Measurements from ENCODE around the gene STN1. TPM values are rescaled to one million over a fixed set of nuclear protein-coding genes. Genes with fewer than 3 reads are reported as not detected.
A peak's percentile ranks its signal among the peaks of the same experiment; 100 is the strongest.

Gene STN1
- total and polyA plus RNA-seq, 2 experiments from 2014 or later: 43.5 to 44.7 TPM

DNA sequence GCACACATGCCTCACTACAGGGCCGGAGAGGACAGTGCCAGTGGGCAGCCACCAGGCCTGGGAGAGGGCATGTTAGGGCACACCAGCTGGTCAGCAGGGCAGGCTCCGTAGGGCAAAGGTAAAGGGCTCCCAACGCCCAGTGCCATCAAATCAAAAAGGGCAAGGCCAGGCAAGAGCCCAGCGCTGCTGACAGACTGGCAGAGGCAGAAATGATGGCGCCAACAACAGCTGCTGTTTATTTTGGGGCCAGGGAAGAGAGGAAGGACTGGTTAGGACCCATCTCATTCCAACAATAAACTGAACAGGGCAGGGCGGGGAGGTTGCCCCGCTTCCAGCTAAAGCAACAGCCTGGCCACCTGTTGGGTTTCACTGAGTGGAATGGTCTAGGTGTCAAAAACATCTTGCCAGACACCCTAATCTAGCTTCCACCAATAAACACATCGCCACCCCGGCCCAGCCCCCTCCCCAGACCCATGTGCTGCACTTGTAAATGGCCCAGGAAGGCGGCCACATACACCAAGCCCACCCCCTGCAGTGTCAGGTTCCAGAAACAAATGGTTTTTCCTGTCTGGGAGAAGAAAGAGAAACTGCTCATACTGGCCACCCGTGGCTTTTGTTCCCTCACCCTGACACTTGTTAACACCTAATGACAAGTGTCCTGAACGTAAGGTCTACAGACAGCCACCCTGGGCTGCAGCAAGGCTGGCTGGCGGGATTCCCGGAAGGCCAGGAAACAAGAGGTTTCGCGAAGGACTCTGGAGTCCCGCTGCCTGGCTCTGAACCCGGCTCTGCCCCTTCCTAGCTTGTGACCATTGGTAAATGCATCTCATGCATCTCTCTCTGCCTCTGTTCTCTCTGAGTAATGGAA, 77.9 kb downstream of the STN1 start:
- H3K4me1 ChIP-seq (ENCODE audit: low read depth): peaks cover 90% of the 10 kb centered on the region
- TF ChIP-seq, protein P1, sequence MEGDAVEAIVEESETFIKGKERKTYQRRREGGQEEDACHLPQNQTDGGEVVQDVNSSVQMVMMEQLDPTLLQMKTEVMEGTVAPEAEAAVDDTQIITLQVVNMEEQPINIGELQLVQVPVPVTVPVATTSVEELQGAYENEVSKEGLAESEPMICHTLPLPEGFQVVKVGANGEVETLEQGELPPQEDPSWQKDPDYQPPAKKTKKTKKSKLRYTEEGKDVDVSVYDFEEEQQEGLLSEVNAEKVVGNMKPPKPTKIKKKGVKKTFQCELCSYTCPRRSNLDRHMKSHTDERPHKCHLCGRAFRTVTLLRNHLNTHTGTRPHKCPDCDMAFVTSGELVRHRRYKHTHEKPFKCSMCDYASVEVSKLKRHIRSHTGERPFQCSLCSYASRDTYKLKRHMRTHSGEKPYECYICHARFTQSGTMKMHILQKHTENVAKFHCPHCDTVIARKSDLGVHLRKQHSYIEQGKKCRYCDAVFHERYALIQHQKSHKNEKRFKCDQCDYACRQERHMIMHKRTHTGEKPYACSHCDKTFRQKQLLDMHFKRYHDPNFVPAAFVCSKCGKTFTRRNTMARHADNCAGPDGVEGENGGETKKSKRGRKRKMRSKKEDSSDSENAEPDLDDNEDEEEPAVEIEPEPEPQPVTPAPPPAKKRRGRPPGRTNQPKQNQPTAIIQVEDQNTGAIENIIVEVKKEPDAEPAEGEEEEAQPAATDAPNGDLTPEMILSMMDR (IDR thresholded peaks at IDR 0.05; ENCODE audit: low read depth, low read length): no peak
- no peaks in the 10 kb centered on the region for H3K9me3 ChIP-seq (ENCODE audit: low read depth)
- DNase-seq (ENCODE audit: low read depth in 1 of 2, low spot score in 1 of 2): peak in 1 of 2 donors; percentile 87
- no peaks in the 10 kb centered on the region for H3K27me3 ChIP-seq
- no peak overlapping the region for H3K4me3 ChIP-seq
- peak overlapping the region; percentile 93 for H3K27ac ChIP-seq
- no peaks in the 10 kb centered on the region for H3K36me3 ChIP-seq

DNA sequence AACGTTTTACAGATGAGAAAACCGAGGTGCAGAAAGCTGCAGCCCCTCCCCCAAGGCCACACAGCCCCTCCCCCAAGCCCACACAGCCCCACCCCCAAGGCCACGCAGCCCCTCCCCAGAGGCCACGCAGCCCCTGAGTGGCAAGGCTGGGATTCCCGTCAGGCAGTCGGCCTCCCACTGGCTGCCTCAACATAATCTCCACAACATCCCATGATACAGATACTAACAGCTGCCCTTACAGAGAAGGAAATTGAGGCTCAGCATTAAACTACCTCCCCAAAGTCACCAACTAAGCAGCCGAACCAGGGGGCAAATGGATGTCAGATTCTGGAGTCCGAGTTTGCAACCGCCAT, 78.5 kb downstream of the STN1 start:
- Histone ChIP-seq H3K36me3 (no peaks in the 10 kb centered on the region), H3K4me3 (no peak overlapping the region), H3K27me3 (no peaks in the 10 kb centered on the region), H3K4me1 (ENCODE audit: low read depth) (peaks cover 93% of the 10 kb centered on the region), H3K9me3 (ENCODE audit: low read depth) (no peaks in the 10 kb centered on the region), H3K27ac (peak overlapping the region; percentile 93)
- TF ChIP-seq, protein P1 (IDR thresholded peaks at IDR 0.05; ENCODE audit: low read depth, low read length): no peak
- DNase-seq (ENCODE audit: low read depth in 1 of 2, low spot score in 1 of 2): no peak

DNA sequence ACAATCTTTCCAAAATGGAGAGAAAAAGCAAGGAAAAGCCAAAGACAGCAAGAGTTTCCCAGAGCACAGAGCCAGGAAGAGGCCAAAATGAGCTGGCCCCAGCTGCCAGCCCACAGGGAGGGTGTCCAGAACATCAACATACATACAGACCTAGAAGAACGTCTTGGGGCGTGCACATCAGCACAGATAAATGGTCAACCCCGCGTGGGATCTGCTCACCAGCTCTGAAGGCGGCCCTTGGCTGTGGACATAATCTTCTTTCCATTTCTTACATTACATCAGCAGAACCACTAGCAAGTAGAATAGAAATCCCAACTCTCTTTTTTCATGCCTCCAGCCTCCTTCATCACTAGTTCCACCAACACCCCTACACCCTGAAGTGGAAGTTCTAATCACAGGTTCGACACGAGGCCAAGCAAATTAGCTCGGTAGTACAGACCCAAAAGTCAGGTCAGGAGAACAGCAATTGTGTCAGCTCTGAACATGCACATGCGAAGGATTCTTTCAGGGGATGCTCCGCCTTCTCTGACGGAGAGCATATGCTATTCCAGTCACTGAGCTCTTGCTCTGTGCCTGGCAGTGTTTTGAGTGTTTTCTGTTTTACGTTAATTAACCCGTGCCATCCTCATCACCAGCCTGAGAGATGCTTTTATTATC, 79.0 kb downstream of the STN1 start:
- no peak for DNase-seq (ENCODE audit: low read depth in 1 of 2, low spot score in 1 of 2)
- H3K27ac ChIP-seq: peak overlapping the region; percentile 93
- H3K4me1 ChIP-seq (ENCODE audit: low read depth): peaks cover 93% of the 10 kb centered on the region
- no peaks in the 10 kb centered on the region for H3K36me3 ChIP-seq
- TF ChIP-seq, protein P1 (IDR thresholded peaks at IDR 0.05; ENCODE audit: low read depth, low read length): no peak
- no peaks in the 10 kb centered on the region for H3K27me3 ChIP-seq
- no peaks in the 10 kb centered on the region for H3K9me3 ChIP-seq (ENCODE audit: low read depth)
- H3K4me3 ChIP-seq: no peak overlapping the region

DNA sequence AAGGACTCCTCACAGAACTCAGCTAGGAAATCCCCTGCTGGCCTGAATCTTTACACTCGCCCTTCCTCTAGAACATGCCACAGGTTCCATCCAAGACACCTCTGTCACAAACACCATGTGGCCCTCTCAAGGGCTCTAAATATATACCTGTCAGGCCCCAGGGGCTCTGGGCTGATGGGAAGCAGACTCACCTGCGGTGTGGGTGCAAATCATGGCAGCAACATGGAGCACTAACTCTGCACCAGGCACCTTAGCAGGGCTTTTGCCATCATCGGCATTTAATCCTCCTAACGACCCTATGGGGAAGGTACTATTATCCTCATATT, 80.0 kb downstream of the STN1 start:
- Histone ChIP-seq H3K27ac (peak overlapping the region; percentile 93), H3K4me3 (no peak overlapping the region), H3K27me3 (no peaks in the 10 kb centered on the region), H3K4me1 (ENCODE audit: low read depth) (peaks cover 91% of the 10 kb centered on the region), H3K9me3 (ENCODE audit: low read depth) (no peaks in the 10 kb centered on the region), H3K36me3 (no peaks in the 10 kb centered on the region)
- DNase-seq (ENCODE audit: low read depth in 1 of 2, low spot score in 1 of 2): peak in 1 of 2 donors; percentile 81
- TF ChIP-seq, protein P1 (IDR thresholded peaks at IDR 0.05; ENCODE audit: low read depth, low read length): no peak

DNA sequence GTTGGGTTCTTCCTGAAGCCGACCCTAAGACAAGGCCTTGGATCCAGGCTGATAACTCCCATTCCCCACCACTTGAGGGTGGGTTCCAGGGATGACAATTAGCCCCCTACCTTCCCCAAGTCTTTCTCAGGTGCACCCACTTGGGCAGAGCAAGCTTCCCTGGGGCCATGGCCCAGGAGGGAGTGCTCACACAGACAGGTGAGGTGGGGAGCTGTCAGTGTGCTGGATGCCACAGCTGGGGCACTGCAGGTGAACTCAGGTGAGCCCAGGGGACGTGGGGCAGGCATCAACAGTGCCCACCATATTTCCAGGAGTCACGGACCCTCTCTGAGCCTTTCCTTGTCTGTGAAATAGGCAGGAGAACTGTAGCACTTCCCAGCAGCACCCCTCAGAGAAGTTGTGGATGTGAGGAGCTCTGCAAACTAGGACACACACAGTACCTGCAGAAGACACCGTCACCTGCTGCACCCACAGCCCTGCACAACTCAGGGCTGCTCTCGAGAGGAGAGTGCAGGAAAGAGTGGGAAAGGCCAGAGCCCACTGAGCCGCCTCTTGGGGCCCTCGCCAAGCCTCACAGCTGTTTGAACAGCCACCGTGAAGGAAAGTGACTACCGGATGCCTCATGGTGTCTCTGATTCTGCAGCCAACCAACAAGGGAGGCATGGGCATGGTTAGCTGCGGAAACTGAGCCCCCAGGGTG, 80.5 kb downstream of the STN1 start:
- Histone ChIP-seq H3K9me3 (ENCODE audit: low read depth) (no peaks in the 10 kb centered on the region), H3K4me3 (no peak overlapping the region), H3K36me3 (no peaks in the 10 kb centered on the region), H3K4me1 (ENCODE audit: low read depth) (peaks cover 87% of the 10 kb centered on the region), H3K27ac (peak overlapping the region; percentile 93), H3K27me3 (no peaks in the 10 kb centered on the region)
- no peak for DNase-seq (ENCODE audit: low read depth in 1 of 2, low spot score in 1 of 2)
- TF ChIP-seq, protein P1 (IDR thresholded peaks at IDR 0.05; ENCODE audit: low read depth, low read length): no peak
